Stimulated activated CD4-positive, alpha-beta T cell treated with anti-CD3 and anti-CD28 coated beads, Interleukin-1b, Interleukin-23, amount 100 ng/mL, for 24 hours (primary cell): ENCODE measurements around the gene SIRT7.

Experiments used
- DNase-seq, 4 experiments: peaks; one replicate each; pipeline ENCODE4 v3.0.0-alpha.2; 2020; ENCODE audit warnings: low read depth in 4 of 4, low spot score in 1 of 4

Gene SIRT7

GRCh38 chr17:81907219-81908145 is 10.5 kb downstream of the SIRT7 start:
- DNase-seq, result no peak

- DNase-seq, result no peak
Observed at GRCh38 chr17:81906476-81907218, 11.3 kb downstream of the SIRT7 start.

GRCh38 chr17:81905993-81906392 is 12.0 kb downstream of the SIRT7 start:
- no peak for DNase-seq

- no peak for DNase-seq
Observed at GRCh38 chr17:81905424-81905875, 12.5 kb downstream of the SIRT7 start.

- DNase-seq, result no peak
Observed at GRCh38 chr17:81904600-81905423, 13.2 kb downstream of the SIRT7 start.

GRCh38 chr17:81903896-81904599 is 13.9 kb downstream of the SIRT7 start:
- no peak for DNase-seq

- DNase-seq, result no peak
Observed at GRCh38 chr17:81903415-81903831, 14.6 kb downstream of the SIRT7 start.

- DNase-seq, result no peak
Observed at GRCh38 chr17:81902653-81903414, 15.1 kb downstream of the SIRT7 start.

GRCh38 chr17:81902023-81902652 is 15.8 kb downstream of the SIRT7 start, which contains the start of gene NPB:
NPB (plus strand) TSS chr17:81902238; CDS start chr17:81902278, 40 bp downstream.
- no peak for DNase-seq

- no peak for DNase-seq
Observed at GRCh38 chr17:81901167-81902022, 16.6 kb downstream of the SIRT7 start.

GRCh38 chr17:81900181-81900820 is 17.7 kb downstream of the SIRT7 start:
- DNase-seq, result no peak

GRCh38 chr17:81899514-81900166 is 18.3 kb downstream of the SIRT7 start:
- no peak for DNase-seq

- no peak for DNase-seq
Observed at GRCh38 chr17:81898885-81899284, 19.1 kb downstream of the SIRT7 start.

GRCh38 chr17:81898029-81898866 is 19.7 kb downstream of the SIRT7 start:
- DNase-seq, result no peak

- no peak for DNase-seq
Observed at GRCh38 chr17:81895400-81895799, 22.6 kb downstream of the SIRT7 start.

GRCh38 chr17:81891303-81891552 is 26.7 kb downstream of the SIRT7 start:
- no peak for DNase-seq
